Stimulated activated CD8-positive, alpha-beta memory T cell treated with anti-CD3 and anti-CD28 coated beads, Interleukin-4, amount 100 ng/mL, for 4 hours (primary cell): ENCODE data around the gene CDK2AP2.
"Not testable (repeated sequence)": the region's sequence is repeated elsewhere in the genome, so short reads cannot be mapped to it uniquely, and the experiment has no call there.

Experiments used
- DNase-seq, 2 donors: peaks; one replicate each; pipeline ENCODE4 v3.0.0-alpha.2; 2020; ENCODE audit warnings: low read depth in 2 of 2, low spot score in 1 of 2

CDK2AP2 gene

DNA sequence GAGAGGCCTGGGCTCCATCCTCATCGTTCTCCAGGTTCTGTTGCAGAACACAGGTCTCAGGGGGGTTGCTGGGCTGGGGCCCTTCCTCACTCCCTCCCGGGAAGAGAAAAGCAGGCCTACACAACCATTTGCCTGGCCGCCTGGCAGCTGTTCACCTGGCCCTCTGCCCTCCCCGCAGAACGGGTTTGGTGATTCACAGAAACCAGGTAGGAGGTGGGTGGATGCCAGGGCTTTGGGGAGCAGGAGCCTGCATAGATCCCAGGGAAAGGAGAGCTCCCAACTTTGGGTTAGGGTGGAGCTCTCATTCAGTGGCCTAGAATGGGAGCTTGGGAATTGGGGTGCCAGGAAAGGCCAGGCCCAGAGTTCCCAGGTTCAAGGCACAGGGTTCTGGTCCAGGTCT is 39.9 kb downstream of the CDK2AP2 start:
- DNase-seq = no peak

- DNase-seq = no peak
Measured at GRCh38 chr11:67466962-67467771, 40.8 kb downstream of the CDK2AP2 start.

- DNase-seq = no peak
Measured at GRCh38 chr11:67466367-67466766, 41.6 kb downstream of the CDK2AP2 start.

DNA sequence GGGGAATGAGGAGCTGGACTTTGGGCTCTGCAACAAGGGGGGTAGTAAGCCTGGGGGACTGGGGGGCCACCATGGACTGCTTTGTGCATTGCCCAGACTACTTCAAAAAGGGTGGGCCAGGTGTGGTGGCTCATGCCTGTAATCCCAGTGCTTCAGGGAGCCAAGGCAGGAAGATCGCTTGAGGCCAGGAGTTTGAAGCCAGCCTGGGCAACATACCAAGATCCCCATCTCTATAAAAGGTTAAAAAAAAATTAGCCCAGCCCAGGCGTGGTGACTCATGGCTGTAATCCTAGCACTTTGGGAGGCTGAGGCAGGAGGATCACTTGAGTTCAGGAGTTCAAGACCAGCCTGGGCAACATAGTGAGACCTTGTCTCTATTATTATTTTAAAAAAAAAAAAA is 42.4 kb downstream of the CDK2AP2 start:
- not testable (repeated sequence) for DNase-seq

DNA sequence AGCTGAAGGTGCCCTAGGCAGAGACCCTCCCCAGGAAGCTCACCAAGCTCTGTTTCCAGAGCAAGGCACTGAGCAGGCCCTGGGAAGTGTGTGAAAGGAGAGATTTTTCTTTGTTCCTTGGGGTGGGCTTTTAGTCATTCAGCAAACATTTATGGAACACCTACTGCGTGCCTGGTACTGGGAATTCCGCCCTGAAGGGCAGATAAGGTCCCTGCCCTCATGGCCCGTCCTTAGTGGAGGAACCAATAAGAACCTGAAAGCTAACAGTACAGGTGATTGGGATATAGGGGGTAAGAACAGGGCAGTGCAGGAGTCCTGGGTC is 42.8 kb downstream of the CDK2AP2 start:
- DNase-seq = no peak

GRCh38 chr11:67464411-67465188 is 43.4 kb downstream of the CDK2AP2 start:
- DNase-seq = peak; percentile 70 to 87

DNA sequence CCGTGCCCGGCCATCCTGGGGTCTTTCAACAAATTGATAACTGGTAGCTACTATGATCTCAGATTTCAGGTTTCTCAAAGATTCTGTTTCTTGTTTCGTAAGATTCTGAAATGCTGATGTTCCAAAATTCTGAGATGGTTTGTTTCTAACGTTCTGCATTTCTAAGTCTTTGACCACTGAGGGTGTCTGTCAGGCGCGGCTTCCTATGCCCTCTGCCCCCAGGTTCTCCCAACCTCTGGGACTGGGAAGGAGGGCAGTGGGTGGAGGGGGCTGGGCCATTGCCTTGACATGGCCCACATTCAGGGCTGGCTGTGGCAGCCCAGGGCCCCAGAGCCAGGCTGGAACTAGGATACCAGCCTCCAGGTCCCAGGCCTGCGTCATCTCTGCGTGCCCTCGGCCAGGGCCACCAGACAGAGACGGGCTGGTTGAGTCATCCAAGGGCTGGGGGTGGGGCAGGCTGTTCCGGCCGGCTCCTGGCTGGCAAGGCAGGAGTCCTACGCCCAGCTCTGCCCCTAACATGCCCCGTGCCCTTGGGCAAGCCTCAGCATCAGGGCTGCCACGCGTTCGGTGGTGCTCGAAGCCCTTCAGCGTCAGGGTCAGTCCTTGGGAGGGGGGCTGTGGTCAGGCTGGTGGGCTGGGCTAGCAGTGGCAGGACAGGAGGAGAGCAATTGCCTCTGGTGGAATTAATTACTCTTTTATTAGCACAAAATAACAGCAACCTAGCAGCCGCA is 44.1 kb downstream of the CDK2AP2 start:
- DNase-seq = no peak

- DNase-seq = no peak
Measured at GRCh38 chr11:67463186-67463585, 44.8 kb downstream of the CDK2AP2 start.

DNA sequence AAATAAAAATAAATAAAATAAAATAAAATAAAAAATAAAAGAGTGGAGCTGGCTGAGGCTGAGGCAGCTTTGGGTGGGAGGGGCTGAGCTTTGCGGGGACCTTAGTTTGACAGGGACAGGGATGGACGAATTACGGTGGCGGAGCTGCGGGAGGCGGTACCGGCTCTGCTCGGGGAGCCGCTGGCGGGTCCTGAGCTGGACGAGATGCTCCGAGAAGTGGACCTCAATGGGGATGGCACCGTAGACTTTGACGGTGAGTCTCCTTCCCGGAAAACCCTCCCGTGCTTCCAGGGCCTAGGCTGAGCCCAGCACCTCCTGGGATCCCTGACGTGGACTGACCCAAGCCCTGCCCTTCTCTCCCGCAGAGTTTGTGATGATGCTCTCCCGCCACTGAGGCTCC is 49.7 kb downstream of the CDK2AP2 start:
- no peak for DNase-seq

GRCh38 chr11:67457453-67457852 is 50.5 kb downstream of the CDK2AP2 start:
- DNase-seq = no peak
